GM18511 (cell line): ENCODE data around the gene ENTREP3.
"Not testable (repeated sequence)": the region's sequence is repeated elsewhere in the genome, so short reads cannot be mapped to it uniquely, and the experiment has no call there.

Experiments
- ATAC-seq: cut with Tn5 transposase; IDR thresholded peaks from one replicate; pipeline ENCODE4 v1.9.1; 2021; ENCODE audit warnings: mild to moderate bottlenecking, moderate library complexity; ENCODE audit not compliant: unreplicated experiment

The ENTREP3 gene, protein sequence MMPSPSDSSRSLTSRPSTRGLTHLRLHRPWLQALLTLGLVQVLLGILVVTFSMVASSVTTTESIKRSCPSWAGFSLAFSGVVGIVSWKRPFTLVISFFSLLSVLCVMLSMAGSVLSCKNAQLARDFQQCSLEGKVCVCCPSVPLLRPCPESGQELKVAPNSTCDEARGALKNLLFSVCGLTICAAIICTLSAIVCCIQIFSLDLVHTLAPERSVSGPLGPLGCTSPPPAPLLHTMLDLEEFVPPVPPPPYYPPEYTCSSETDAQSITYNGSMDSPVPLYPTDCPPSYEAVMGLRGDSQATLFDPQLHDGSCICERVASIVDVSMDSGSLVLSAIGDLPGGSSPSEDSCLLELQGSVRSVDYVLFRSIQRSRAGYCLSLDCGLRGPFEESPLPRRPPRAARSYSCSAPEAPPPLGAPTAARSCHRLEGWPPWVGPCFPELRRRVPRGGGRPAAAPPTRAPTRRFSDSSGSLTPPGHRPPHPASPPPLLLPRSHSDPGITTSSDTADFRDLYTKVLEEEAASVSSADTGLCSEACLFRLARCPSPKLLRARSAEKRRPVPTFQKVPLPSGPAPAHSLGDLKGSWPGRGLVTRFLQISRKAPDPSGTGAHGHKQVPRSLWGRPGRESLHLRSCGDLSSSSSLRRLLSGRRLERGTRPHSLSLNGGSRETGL

DNA sequence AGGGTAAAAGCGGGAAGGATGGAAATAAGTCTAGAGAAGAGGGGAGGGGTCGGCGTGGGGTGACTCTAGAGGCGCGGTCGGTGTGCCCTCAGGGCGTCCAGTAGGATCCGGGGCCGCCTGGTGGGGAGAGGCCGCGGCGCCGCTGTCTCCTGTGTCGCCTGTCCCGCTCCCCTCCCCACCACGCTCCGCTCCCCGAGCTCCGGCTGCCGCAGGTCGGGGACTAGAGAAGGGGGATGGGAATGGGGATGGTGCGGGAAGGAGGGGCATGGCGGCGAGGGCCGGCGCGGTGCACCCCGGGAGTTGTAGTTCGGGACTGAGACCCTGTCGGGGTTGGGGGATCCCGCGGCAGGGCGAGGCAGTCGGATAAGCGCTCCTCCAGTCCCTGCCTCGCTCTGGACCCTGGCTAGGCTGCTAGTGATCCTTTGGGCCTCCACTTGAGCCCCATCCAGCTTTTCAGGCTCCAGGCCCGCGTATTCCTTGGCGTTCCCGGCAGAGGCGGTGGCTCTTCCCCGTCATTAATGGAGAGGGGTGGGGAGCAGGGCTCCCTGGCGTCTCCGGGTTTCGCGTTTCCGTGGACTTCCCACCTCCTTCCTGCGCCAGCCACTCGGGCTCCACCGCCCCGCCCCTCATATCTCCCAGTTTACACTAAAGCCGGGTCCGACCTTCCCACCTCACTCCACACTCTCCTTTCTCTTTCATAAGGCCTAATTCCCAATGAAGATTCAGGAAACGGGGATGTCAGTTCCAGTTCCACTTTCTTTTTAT lies at the start of gene ENTREP3:
TSS of gene ENTREP3 (minus strand) at position 241 of the 765 bp plus-strand sequence. CDS start 606 bp downstream, outside the sequence.
- peak; percentile 60 for ATAC-seq

DNA sequence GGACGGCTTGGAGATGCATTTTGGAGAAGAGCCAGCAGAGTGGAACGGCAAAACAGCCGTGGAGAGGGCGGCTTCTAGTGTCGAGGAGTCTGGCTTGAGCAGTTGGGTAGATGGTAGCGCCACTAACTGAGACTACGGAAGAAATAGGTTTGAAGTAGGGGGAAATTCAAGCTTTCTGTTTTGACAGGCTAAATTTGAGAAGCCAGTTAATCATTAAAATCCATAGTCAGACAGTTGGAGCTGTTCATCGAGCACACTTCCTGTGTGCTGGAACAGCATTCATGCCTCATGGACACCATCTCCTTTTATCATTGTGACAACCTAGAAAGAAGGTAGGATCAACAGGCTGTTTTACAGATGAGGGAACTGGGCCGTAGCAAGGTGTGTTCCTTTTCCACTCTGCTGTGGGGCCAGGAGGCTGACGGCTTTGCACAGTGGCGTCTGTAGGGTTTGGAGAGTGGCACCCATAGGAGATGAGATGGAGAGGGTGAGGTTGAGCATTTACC lies 49.3 kb upstream of the ENTREP3 start:
- ATAC-seq = no peak

DNA sequence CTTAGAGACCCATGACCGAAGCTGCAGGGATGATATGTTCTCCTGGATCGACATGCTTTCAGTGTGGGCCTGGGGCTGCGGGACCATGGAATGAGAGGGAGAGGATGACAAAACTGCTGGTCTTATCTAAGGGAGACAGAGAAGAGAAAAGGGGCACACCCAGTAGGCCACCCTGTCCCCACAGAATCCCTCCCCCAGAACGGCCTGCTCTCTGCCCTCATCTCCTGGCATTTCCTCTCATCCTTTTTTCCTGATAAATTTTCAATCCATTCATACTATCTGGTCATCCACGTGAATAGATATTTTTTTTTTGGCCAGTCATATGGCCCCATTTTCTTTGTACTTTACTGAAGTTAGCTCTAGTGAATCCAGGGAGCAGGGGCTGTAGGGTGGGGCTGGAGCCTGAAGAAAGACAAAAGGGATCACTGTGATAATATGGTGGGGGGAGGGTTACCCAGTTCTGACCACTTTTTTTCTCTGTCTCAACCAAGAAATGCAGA lies 46.1 kb upstream of the ENTREP3 start, which contains the start of gene PKLR:
TSS of gene PKLR (minus strand) at position 97 of the 500 bp plus-strand sequence. CDS start at position 54, 43 bp downstream.
- ATAC-seq = no peak

DNA sequence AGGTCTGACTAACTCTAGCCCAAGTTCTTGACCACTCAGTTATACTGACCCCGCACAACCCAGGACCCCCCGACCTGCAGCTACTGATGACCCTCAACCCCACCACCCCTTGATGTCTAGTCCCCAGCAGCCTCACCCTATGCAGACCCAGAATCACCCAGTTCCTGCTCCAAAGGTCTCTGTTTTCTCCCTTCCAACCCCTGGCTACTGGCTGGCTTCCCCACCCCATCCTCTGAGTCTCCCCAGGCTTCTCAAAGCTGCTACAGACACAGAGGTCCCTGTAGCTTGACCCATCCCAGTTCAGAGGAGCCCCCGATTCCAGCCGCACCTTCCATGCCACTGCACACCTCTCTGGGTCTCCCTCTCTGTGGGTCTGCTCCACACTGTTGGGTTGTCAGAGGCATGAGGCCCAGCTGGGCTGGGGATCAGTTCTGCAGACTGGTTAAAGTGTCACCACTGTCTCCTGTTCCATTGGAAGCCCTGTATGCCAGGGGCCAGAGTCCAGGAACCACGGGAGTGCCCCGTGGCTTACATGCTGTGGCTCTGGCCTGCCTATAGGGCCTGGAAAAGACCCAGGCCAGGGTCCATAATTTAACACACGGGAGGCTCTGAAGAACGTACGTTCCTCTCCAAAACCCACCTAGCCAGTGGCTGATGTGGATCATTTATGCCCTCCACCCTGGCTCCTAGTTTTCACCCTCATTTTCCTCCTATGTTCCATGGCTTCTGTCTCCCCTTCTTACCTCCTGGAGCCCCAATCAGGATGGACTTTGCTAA lies 45.5 kb upstream of the ENTREP3 start:
- no peak for ATAC-seq

DNA sequence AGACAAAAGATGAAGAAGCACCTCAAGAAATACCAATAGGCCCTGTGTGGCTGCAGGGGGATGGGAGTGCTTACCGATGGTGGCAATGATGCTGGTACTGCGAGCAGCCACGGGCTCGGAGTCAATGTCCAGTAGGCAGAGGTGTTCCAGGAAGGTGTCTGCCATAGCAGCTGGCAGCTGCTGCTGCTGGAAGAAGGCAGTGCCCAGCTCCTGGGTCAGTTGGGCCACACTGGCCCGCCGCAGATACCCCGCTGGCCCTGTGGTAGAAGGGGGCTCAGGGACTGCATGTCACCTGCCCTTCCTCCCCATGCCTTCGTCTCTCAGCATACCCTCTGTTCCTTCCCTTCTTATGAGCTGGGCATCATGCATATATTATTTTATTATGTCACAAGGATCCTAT lies 44.7 kb upstream of the ENTREP3 start:
- ATAC-seq = no peak

DNA sequence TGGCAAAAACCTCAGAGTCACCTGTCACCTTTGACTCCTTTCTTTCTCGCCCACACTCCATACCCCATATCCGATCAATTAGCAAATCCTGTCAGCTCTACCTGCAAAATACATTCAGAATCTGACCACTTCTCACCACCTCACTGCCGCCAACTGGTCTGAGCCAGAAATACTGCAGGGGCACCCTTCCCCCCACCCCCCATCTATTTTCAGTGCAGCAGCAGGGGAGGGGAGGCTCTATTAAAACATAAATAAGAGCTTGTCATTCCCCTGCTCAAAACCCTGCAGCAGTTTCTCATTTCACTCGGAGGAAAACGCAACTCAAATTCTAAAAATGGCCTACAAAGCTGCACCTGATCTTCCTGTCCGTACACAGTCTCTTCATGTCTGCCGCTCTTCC lies 42.1 kb upstream of the ENTREP3 start:
- no peak for ATAC-seq

DNA sequence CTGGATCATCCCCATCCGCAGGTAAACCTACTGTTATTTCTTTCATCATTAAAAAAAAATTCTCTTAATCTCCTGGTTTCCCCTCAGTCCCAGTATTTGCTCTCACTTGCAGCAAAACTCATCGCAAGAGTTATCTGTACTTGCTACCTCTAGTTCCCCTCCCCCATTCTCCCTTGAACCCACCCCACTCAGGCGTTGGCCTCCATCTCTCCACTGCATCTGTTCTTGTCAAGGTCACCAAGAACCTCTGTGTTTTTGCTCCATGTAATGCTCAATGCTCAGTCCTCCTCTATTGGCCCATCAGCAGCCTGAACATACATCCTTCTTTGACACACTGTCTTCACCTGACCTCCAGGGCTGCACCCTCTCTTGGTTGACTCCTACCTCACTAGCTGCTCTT lies 41.4 kb upstream of the ENTREP3 start:
- no peak for ATAC-seq

DNA sequence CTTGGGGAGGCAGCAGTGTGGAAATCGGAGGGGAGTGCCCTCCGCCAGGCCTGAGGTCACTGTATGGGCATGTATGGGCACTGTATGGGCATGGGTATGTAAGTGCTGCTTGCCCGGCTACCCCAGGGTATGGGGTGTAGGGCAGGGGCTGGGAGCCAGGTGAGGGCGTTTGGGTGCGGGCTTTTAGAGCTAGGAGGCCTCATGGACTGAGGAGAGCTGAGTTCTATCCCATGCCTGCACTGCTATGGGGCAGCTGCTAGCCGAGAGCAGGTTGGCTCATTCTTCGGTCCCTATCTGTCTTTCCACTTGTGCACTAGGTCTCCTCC lies 40.6 kb upstream of the ENTREP3 start:
- no peak for ATAC-seq

DNA sequence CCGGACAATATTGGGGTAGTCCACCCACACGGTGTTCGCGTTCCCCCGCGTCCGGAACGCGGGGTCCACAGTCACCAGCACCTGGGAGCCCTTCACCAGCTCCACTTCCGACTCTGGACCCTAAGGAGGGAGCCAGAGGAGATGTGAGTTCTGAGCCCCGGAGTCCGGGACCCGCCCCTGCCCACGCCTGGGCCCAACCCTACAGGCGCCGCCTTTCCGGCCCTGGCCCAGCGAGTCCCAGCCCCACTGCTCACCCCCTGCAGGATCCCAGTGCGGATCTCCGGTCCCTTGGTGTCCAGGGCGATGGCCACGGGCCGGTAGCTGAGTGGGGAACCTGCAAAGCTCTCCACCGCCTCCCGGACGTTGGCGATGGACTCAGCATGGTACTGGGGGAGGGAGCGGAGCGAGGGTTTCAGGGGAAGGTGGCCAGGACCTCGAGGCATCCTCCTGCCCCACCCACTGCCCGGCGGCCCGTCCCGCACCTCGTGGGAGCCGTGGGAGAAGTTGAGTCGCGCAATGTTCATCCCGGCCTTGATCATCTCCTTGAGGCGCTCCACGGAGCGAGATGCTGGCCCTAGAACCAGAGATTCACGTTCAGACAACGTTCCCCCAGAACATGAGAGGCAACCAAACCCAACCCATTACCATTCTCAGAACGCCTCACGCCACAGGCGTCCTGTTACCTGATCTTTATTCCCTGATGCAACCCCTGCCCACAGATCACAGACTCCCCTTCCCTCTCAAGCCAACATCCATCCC lies 40.1 kb upstream of the ENTREP3 start:
- ATAC-seq = no peak

DNA sequence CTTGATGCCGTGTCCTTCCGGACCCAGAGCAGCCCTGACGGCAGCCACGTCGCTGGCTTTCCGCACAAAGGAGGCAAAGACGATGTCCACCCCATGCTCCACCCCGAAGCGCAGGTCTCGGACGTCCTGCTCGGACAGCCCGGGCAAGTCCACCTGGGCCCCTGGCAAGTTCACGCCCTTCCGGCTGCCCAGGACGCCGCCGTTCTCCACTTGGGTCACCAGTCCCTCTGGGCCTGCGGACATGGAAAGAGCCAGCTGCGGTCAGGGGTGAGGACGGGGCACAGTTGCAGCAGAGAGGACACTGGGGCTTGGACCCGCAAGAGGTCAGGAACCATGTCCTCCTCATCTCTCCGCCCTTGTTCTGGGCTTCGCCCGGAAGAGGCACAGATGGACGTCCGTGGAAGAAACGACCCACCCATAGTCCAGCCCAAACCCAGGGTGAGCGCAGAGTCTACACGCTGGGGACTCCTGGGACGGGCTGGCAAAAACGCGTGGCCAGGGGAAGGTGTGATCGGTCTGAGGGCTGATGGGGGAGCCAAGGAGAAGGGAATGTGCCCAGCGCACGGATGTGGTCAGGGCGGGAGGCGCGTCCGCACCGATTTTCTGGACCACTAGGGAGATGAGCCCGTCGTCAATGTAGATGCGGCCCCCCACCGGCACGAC lies 39.4 kb upstream of the ENTREP3 start:
- ATAC-seq = no peak

DNA sequence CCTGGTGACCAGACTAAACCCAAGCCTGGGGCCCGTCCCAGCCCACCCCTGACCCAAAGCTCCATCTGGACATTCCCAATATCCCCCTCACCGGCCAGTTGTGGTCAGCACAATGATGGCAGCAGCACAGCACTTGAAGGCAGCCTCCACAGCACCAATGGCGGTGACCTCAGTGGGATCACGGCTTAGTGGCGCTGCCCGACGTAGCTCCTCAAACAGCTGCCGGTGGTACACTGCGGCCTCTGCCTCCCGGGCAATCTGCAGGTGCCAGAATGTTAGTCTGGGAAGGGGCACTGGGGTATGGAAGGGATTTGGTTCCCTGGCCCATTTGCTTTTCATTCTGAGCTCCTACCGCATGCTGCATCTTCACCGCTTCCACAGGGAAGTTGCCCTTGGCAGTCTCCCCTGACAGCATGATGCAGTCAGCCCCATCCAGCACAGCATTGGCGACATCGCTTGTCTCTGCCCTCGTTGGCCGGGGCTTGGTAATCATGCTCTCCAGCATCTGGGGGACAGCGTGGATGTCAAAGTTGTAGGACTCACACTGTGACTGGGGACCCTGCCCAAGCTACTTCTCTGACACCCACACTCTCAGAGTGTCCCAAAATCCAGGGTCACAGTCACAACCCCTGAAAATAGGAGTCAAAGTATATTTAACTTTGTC lies 37.9 kb upstream of the ENTREP3 start:
- ATAC-seq = no peak

DNA sequence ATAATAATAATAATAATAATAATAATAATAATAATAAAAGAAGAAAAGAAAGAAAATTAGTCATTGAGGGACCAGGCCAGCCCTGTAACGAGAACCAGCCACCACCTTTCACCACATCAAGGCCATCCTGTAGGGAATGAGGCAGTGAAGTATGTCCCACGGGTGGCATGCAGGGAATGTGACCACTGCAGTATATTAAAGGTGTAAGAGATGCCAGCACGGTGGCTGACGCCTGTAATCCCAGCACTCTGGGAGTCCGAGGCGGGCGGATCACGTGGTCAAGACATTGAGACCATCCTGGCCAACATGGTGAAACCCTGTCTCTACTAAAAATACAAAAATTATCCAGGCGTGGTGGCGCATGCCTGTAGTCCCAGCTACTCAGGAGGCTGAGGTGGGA lies 35.7 kb upstream of the ENTREP3 start:
- ATAC-seq = not testable (repeated sequence)

DNA sequence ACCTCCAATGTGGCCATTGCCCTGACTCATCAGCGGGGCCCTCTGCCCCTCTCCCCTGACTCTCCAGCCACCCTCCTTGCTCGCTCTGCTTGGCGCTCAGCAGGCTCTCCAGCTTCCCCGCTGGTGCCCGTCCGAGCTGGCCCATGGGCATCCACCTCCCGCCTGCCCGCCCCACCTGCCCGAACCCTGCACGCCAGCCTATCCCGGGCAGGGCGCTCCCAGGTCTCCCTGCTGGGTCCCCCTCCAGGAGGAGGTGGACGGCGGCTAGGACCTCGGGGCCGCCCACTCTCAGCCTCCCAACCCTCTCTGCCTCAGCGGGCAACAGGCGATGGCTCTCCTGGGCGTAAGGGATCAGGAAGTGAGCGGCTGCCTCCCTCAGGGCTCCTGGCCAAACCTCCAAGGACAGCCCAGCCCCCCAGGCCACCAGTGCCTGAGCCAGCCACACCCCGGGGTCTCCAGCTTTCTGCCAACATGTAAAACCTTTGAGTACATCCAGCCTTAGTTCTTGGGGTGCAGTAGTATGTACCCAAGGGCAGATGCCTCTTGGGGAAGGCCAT lies 32.8 kb upstream of the ENTREP3 start:
- ATAC-seq = no peak

DNA sequence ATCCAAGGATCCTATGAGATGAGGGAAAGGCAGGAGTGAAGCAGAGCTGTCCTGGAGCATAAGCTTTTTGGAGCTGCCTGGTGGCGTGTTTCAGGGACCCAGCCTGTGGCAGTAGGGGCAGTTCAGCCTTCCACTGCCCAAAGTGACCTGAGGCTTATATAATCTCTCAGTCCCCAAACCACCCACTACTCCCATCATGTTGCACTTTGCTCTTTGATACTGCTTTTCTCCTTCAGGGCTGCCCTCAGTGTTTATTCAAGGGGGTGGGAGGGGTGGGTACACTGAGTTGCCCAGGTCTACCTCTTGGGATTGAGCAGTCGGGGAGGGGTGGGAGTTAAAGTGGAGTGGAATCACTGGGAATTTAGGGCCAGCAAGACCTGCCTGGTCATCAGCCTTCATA lies 31.3 kb upstream of the ENTREP3 start:
- no peak for ATAC-seq

DNA sequence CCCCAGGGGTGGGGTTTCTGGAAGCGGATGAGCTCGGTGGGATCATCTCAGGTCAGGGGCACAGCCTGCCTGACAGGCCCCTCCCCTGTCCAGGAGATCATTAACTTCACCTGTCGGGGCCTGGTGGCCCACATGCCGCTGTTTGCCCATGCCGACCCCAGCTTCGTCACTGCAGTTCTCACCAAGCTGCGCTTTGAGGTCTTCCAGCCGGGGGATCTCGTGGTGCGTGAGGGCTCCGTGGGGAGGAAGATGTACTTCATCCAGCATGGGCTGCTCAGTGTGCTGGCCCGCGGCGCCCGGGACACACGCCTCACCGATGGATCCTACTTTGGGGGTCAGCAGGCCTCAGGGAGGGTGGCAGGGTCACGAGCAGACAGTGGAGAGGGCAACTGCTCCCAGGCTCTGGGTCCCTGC lies 30.4 kb upstream of the ENTREP3 start:
- ATAC-seq = no peak

DNA sequence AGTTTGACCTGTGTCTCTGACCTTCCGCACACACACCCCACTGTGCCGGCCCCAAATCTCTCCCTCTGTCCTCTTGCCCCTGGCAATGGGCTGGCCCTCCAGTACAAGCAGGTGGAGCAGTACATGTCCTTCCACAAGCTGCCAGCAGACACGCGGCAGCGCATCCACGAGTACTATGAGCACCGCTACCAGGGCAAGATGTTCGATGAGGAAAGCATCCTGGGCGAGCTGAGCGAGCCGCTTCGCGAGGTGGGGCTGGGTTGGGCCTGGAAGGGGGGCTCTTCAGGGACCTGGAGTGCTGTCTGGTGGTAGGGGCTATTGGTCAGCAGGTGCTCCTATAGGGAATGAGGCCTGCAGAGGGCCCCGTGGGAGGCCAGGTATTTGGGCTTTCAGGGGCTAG lies 29.8 kb upstream of the ENTREP3 start:
- ATAC-seq = no peak

DNA sequence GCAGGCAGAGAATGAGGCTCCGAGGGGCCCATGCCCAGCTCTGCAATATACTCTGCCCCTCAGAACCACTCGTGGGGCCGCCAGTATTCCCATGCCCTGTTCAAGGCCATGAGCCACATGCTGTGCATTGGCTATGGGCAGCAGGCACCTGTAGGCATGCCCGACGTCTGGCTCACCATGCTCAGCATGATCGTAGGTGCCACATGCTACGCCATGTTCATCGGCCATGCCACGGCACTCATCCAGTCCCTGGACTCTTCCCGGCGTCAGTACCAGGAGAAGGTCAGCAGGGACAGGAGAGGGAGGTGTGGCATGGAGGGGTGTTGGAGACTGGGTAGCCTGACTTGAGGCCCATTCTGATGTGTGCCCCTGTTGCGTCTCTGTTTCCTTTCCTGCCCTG lies 29.2 kb upstream of the ENTREP3 start:
- no peak for ATAC-seq

DNA sequence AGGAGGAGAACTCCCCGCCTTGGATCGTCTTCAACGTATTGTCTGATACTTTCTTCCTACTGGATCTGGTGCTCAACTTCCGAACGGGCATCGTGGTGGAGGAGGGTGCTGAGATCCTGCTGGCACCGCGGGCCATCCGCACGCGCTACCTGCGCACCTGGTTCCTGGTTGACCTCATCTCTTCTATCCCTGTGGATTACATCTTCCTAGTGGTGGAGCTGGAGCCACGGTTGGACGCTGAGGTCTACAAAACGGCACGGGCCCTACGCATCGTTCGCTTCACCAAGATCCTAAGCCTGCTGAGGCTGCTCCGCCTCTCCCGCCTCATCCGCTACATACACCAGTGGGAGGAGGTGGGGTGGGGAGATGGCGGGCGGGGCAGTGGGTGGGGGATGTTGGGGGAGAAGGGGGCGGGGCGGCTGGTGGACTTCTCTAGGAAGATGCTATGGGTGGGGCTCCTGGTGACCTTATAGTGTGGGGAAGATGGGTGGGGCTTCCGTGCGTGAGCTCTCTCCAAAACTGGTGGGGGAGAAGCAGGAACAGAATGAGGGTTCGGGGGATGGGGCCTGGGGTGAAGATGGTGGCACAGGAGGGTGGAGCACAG lies 27.3 kb upstream of the ENTREP3 start:
- no peak for ATAC-seq
